HEK293T (cell line): Measurements from ENCODE around the gene CHST15.

Experiments
- CTCF ChIA-PET: fragments of 350-600 bp; formaldehyde crosslinking; extraction: SDS; loops from one replicate; lab custom pipeline; 2021; ENCODE audit warnings: antibody characterized with exemption, inconsistent platforms; lab: Yijun Ruan, JAX
- POLR2A ChIA-PET: fragments of 350-600 bp; formaldehyde crosslinking; extraction: SDS; loops from one replicate; lab custom pipeline; 2020; ENCODE audit warnings: antibody characterized with exemption, inconsistent platforms; lab: Yijun Ruan, JAX
- DNase-seq: peaks from one replicate; pipeline ENCODE4 v3.0.0; 2012; ENCODE audit warnings: mixed read lengths; ENCODE audit errors: extremely low spot score
- ARNT ChIP-seq: fragments of 450-650 bp; IDR thresholded peaks from 2 replicates; pipeline ENCODE4 v1.6.1; 2017; ENCODE audit warnings: mild to moderate bottlenecking
- BHLHE40 ChIP-seq: fragments of 450-650 bp; IDR thresholded peaks from 2 replicates; pipeline ENCODE4 v1.6.1; 2016; ENCODE audit warnings: mild to moderate bottlenecking, moderate library complexity, borderline replicate concordance
- CTBP1 ChIP-seq: fragments of 450-650 bp; IDR thresholded peaks from 2 replicates; pipeline ENCODE4 v1.6.1; 2016; ENCODE audit warnings: borderline replicate concordance
- ELF4 ChIP-seq: fragments of 450-650 bp; IDR thresholded peaks from 2 replicates; pipeline ENCODE4 v1.6.1; 2017; ENCODE audit warnings: antibody characterized with exemption
- FOXA1 ChIP-seq: fragments of 450-650 bp; IDR thresholded peaks from 2 replicates; pipeline ENCODE4 v1.6.1; 2016; ENCODE audit warnings: mild to moderate bottlenecking
- FOXK2 ChIP-seq: fragments of 450-650 bp; IDR thresholded peaks from 2 replicates; pipeline ENCODE4 v1.6.1; 2016; ENCODE audit warnings: mild to moderate bottlenecking
- FOXM1 ChIP-seq: fragments of 450-650 bp; IDR thresholded peaks from 2 replicates; pipeline ENCODE4 v1.6.1; 2017; ENCODE audit warnings: mild to moderate bottlenecking, borderline replicate concordance
- HDGF ChIP-seq: fragments of 450-650 bp; IDR thresholded peaks from 2 replicates; pipeline ENCODE4 v1.6.1; 2017; ENCODE audit warnings: antibody characterized with exemption, borderline replicate concordance
- L3MBTL2 ChIP-seq: fragments of 450-650 bp; conservative IDR thresholded peaks from 2 replicates; pipeline ENCODE4 v1.6.1; 2016; ENCODE audit warnings: mild to moderate bottlenecking
- LEF1 ChIP-seq: fragments of 450-650 bp; IDR thresholded peaks from 2 replicates; pipeline ENCODE4 v1.6.1; 2017; ENCODE audit warnings: mild to moderate bottlenecking, borderline replicate concordance
- NFRKB ChIP-seq: fragments of 450-650 bp; IDR thresholded peaks from 2 replicates; pipeline ENCODE4 v1.6.1; 2016; ENCODE audit warnings: mild to moderate bottlenecking, moderate library complexity
- SP1 ChIP-seq: fragments of 450-650 bp; IDR thresholded peaks from 2 replicates; pipeline ENCODE4 v1.6.1; 2017
- SUZ12 ChIP-seq: fragments of 450-650 bp; IDR thresholded peaks from 2 replicates; pipeline ENCODE4 v1.6.1; 2016; ENCODE audit warnings: mild to moderate bottlenecking
- TARDBP ChIP-seq: fragments of 450-650 bp; IDR thresholded peaks from 2 replicates; pipeline ENCODE4 v1.6.1; 2016
- ZNF384 ChIP-seq: fragments of 450-650 bp; IDR thresholded peaks from 2 replicates; pipeline ENCODE4 v1.6.1; 2016
- TF ChIP-seq, protein P1 (sequence below): fragments of 450-650 bp; IDR thresholded peaks from 2 replicates; pipeline ENCODE4 v1.6.1; 2016

Gene CHST15

DNA sequence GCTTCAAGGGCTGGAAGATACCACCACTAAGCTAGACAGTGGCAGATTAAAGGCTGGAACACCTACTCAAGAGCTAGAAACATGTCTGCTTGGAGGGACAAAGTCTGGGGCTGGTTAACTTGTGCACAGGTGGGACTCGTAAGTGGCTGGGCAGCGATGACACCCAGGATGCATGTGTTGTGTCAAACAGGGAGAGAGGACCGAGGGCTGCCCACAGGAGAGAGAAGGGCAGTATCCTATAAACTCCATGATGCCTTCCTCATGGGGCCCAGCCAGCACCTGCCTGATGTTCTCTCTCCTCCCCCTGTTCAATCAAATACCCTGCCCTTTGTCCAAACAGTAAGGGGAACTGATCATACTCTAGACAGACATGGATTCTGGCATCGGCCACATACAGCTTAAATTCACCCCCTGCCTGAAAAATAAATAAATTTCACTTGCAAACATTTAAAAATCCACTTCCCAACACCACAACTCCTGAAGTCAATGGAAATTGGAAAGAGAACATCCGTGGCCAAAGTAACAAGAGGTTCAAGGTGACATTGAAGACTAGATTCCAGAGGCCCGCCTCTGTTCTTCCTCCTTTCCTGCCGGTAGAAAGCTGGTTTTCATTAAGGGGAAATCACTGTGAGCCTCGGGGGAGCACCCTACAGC is 50.6 kb downstream of the CHST15 start:
- POLR2A ChIA-PET, result no interaction called here
- TF ChIP-seq LEF1, result no peak
- no peak for TF ChIP-seq CTBP1
- no peak for TF ChIP-seq HDGF
- no peak for TF ChIP-seq ELF4
- TF ChIP-seq, protein P1, sequence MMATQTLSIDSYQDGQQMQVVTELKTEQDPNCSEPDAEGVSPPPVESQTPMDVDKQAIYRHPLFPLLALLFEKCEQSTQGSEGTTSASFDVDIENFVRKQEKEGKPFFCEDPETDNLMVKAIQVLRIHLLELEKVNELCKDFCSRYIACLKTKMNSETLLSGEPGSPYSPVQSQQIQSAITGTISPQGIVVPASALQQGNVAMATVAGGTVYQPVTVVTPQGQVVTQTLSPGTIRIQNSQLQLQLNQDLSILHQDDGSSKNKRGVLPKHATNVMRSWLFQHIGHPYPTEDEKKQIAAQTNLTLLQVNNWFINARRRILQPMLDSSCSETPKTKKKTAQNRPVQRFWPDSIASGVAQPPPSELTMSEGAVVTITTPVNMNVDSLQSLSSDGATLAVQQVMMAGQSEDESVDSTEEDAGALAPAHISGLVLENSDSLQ, result no peak
- TF ChIP-seq FOXM1, result no peak
- TF ChIP-seq ZNF384, result no peak
- no peak for TF ChIP-seq TARDBP
- TF ChIP-seq BHLHE40, result no peak
- TF ChIP-seq FOXK2, result no peak
- TF ChIP-seq L3MBTL2, result no peak
- no peak for DNase-seq
- CTCF ChIA-PET, result no interaction called here

DNA sequence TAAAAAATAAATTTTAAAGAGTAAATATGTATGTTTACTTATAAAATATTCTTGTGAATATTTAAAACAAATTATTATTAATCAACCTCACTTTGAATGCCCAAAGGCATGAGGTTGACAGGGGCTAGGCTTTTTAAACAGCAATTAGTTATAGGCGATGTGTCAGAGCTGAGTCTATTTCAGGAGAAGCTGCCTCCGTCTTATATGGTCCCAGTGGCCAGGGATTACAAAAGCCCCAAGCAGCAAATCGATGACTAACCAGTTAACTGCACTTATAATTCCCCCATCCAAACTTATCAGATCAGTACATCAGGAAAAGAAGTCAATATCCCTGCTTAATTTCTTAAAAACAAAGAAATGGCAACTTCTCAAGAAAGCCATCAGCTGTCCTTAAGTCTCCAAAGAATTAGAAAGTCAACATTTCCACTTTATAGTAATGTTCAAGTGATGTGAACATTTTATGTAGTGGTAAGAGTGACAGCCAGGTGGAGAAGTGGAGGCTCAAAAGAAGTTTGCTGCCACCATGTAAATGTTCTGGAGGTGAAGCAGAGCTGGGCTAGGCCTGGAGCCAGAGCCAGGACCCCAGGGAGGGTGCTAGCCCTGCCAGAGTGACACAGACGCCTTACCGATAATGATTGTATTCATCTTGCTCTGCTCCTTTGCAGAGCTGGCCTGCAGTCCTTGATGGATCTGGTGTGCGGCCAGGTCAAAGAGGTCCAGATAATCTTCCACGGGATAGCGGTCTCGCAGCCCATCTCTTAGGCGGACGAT is 51.5 kb downstream of the CHST15 start:
- ChIA-PET CTCF (no interaction called here), POLR2A (no interaction called here)
- TF ChIP-seq FOXM1, result no peak
- TF ChIP-seq BHLHE40, result no peak
- TF ChIP-seq, protein P1, result no peak
- no peak for TF ChIP-seq HDGF
- no peak for DNase-seq

DNA sequence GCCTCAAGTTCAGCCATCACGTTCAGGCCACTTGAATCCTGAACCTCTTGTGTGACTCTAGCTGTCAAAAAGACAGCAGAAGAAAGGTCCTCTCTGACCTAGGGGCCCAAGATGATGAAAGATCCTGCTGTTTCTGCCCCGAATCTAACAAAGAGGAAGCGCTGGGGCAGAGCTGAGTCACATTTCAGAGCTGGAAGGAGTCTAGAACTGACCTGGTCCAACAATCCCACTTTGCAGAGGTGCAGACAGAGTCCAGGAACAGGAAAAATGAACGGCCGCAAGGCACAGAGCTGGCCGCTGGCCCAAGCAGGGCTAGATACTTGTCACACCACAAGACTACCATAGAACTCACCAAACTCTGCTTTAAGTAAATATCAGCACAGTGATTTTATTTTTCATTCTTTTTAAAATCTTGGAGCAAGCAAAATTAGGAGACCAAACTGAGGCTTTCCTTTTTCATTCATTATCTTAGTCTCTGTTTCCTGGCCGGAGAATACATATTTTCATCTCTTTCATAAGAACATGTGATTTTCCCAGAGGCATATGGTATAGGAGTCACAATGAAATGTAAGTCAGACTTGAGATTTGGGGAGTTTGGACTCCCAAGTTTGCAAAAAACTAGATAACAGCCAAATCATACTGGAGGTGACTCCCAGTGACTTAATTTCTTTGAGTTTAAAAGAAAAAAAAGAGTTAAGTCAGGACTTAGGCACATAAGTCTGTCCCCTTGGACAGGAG is 52.8 kb downstream of the CHST15 start:
- POLR2A ChIA-PET, result no interaction called here
- DNase-seq, result no peak
- TF ChIP-seq ELF4 (no peak), LEF1 (no peak), HDGF (no peak), NFRKB (no peak), CTBP1 (no peak), TARDBP (no peak), FOXK2 (no peak), ZNF384 (no peak), ARNT (no peak), SUZ12 (no peak)
- TF ChIP-seq, protein P1, result no peak
- CTCF ChIA-PET, result no interaction called here

DNA sequence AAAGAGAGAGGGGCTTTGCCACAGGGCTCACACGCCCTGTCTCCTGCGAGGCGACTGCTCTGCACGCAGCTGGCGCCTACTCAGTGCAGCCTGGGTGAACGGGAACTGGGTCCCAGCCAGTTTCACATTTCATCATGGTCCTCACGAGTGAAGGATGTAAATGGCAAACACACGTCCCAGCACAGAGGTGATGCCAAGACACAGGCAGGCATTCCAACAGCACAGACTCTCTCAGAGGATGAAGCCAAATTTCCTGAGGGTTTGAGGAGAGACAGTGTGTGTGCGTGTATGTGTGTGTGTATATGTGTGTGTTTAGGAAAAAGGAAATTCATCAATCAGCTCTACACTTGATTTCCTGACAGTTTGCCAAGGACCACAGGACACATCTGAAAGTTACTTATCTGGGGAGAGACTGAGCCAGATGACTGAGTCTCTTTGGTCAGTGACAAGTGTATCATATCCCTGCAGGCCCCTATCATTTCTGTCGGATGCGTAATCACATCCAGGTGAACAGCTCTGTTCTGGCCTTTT is 53.9 kb downstream of the CHST15 start:
- ChIA-PET CTCF (no interaction called here), POLR2A (no interaction called here)
- DNase-seq, result no peak
- TF ChIP-seq LEF1, result no peak
- no peak for TF ChIP-seq ZNF384
- no peak for TF ChIP-seq NFRKB
- no peak for TF ChIP-seq ARNT
- no peak for TF ChIP-seq L3MBTL2
- TF ChIP-seq ELF4, result no peak
- TF ChIP-seq, protein P1, result no peak
- TF ChIP-seq FOXM1, result no peak
- TF ChIP-seq SP1, result no peak
- TF ChIP-seq FOXA1, result no peak
- no peak for TF ChIP-seq SUZ12
- TF ChIP-seq CTBP1, result no peak
- TF ChIP-seq HDGF, result no peak
- no peak for TF ChIP-seq TARDBP

DNA sequence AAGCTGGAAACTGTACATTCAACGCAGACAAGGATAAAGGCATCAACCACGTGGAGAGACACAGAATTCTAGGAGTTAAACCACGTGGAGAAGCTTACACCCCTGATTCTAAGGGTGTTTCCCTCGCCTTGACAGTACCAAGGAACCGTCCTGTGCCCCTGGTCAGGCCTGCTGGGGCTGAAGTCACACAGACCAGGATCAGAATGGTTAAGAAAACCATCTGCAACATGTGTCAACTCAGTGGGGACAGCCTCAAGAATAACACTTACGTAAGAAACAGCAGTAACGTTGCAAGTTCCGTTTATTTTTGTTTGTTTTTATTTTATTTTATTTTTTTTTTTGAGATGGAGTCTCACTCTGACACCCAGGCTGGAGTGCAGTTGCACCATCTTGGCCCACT is 55.6 kb downstream of the CHST15 start:
- ChIA-PET CTCF (no interaction called here), POLR2A (no interaction called here)
- TF ChIP-seq CTBP1 (no peak), FOXA1 (no peak), SP1 (no peak), TARDBP (no peak), NFRKB (no peak), ELF4 (no peak), HDGF (no peak)
- TF ChIP-seq, protein P1, result no peak
- no peak for DNase-seq
